Endothelial cell of umbilical vein (primary cell): ENCODE data around the gene HOXB3. TPM values are rescaled to one million over a fixed set of nuclear protein-coding genes. Genes with fewer than 3 reads are reported as not detected.
A peak's percentile ranks its signal among the peaks of the same experiment; 100 is the strongest.

Experiments
- Bru-seq: library from RNA; stranded (reverse); fragments of 400-500 nt; gene quantifications from one replicate; lab custom pipeline; 2021; lab: Mats Ljungman, UMichigan
- BruChase-seq, 2 experiments: library from RNA; stranded (reverse); fragments of 400-500 nt; gene quantifications; one replicate each; lab custom pipeline; 2021; lab: Mats Ljungman, UMichigan
- BruUV-seq: library from RNA; stranded (reverse); fragments of 400-500 nt; replicated peaks from 2 replicates; lab custom pipeline; 2021; lab: Mats Ljungman, UMichigan
- CTCF ChIA-PET: fragments of 300-600, 350-600 bp; sonication (Branson Sonifier 250); formaldehyde crosslinking; loops from one replicate; lab custom pipeline; 2021; ENCODE audit warnings: antibody characterized with exemption, inconsistent platforms; lab: Charles Lee
- POLR2A ChIA-PET: fragments of 300-600, 350-600 bp; sonication (Branson Sonifier 250); formaldehyde crosslinking; loops from one replicate; lab custom pipeline; 2021; ENCODE audit warnings: antibody characterized with exemption, inconsistent platforms; lab: Charles Lee
- DNase-seq: peaks from one replicate; pipeline ENCODE4 v3.0.0-alpha.2; 2011; ENCODE audit warnings: low read depth, low spot score
- FAIRE-seq: peaks from 2 replicates; lab custom pipeline; 2011; peaks lifted over from hg19 to GRCh38; lab: Jason Lieb, UNC
- H2AFZ ChIP-seq: 2 replicates; pipeline ENCODE4 v1.6.0; 2012; ENCODE audit warnings: low read depth, low read length, control low read depth, inconsistent platforms
- H3K27ac ChIP-seq: 2 replicates; pipeline ENCODE4 v1.5.1; 2011; ENCODE audit warnings: low read depth, mild to moderate bottlenecking, control low read depth, low read length, moderate library complexity; ENCODE audit not compliant: insufficient read depth
- H3K27me3 ChIP-seq, 2 experiments: 2 replicates each; pipeline versions ENCODE4 v1.6.0 to v1.6.1; 2011; ENCODE audit warnings: low read length in 2 of 2, mixed read lengths in 1 of 2; ENCODE audit not compliant: control insufficient read depth in 2 of 2, insufficient read depth in 2 of 2
- H3K36me3 ChIP-seq, 2 experiments: 2 replicates in 1 of 2; 3 replicates in 1 of 2; pipeline ENCODE4 v1.5.1; 2011; ENCODE audit warnings: low read length in 2 of 2, mild to moderate bottlenecking in 1 of 2, moderate library complexity in 1 of 2; ENCODE audit not compliant: control insufficient read depth in 2 of 2, insufficient read depth in 2 of 2; ENCODE audit errors: extremely low read depth in 1 of 2
- H3K4me1 ChIP-seq: 3 replicates; pipeline ENCODE4 v1.5.1; 2011; ENCODE audit warnings: mild to moderate bottlenecking, low read length; ENCODE audit not compliant: control insufficient read depth, insufficient read depth; ENCODE audit errors: extremely low read depth
- H3K4me2 ChIP-seq: 2 replicates; pipeline ENCODE4 v1.6.1; 2011; ENCODE audit warnings: low read length, control low read depth, mixed read lengths; ENCODE audit not compliant: insufficient read depth
- H3K4me3 ChIP-seq, 3 experiments: fragments of 200-600 bp in 1 of 3; sonication (generic), shearing (Covaris generic) in 1 of 3; replicated peaks in 1 of 3; 2 replicates each; pipeline ENCODE4 v1.5.1; 2011 to 2016; ENCODE audit warnings: control low read depth in 3 of 3, low read length in 3 of 3, mild to moderate bottlenecking in 2 of 3, inconsistent platforms in 1 of 3, low read depth in 1 of 3, moderate library complexity in 1 of 3; ENCODE audit not compliant: insufficient read depth in 1 of 3
- H3K79me2 ChIP-seq: 2 replicates; pipeline ENCODE4 v1.6.0; 2012; ENCODE audit warnings: low read length, inconsistent platforms; ENCODE audit not compliant: control insufficient read depth, insufficient read depth
- H3K9ac ChIP-seq: replicated peaks from 2 replicates; pipeline ENCODE3; 2011; ENCODE audit warnings: low read length, control low read depth; ENCODE audit not compliant: insufficient read depth; ENCODE audit errors: extremely low read depth
- H3K9me1 ChIP-seq: replicated peaks from 3 replicates; pipeline ENCODE4 v1.6.0; 2011; ENCODE audit warnings: mild to moderate bottlenecking, low read length; ENCODE audit not compliant: control insufficient read depth, insufficient read depth; ENCODE audit errors: extremely low read depth
- H3K9me3 ChIP-seq: replicated peaks from 2 replicates; pipeline ENCODE4 v1.5.1; 2012; ENCODE audit warnings: low read length, inconsistent platforms; ENCODE audit not compliant: control insufficient read depth, insufficient read depth
- H4K20me1 ChIP-seq: replicated peaks from 2 replicates; pipeline ENCODE3; 2011; ENCODE audit warnings: mild to moderate bottlenecking, low read length; ENCODE audit not compliant: control insufficient read depth, insufficient read depth; ENCODE audit errors: extremely low read depth
- CTCF ChIP-seq, 2 donors: IDR thresholded peaks; 1 replicate in 1 of 2; 2 replicates in 1 of 2; pipeline ENCODE4 v1.5.1; 2011; ENCODE audit warnings: low read length in 2 of 2, mild to moderate bottlenecking in 2 of 2, moderate library complexity in 2 of 2, control low read depth in 1 of 2, inconsistent platforms in 1 of 2, low read depth in 1 of 2; ENCODE audit not compliant: insufficient read depth in 1 of 2; ENCODE audit errors: extremely low read depth in 1 of 2
- dilution Hi-C: fragments of 300-500 bp; cut with MboI; formaldehyde crosslinking; loops from one replicate; pipeline ENCODE4 v1.15.0; 2019; ENCODE audit warnings: low sequenced_read_pairs; ENCODE audit not compliant: extremely low pct_ligation_motif_present
- intact Hi-C: fragments of 100-400 bp; cut with micrococcal nuclease; formaldehyde crosslinking; loops from one replicate; pipeline ENCODE4 v1.10.0; 2022
- long read RNA-seq: library from polyadenylated mRNA; stranded (forward); transcript quantifications from one replicate; pipeline ENCODE4 v2.0.0, GENCODE V29; 2021
- polyA minus RNA-seq, 3 experiments: library from RNA; depleted of rRNA, polyadenylated mRNA; stranded (reverse); fragments of >200 nt; gene quantifications; 1 replicate in 1 of 3; 2 replicates in 2 of 3; pipeline ENCODE4 v1.2.3, GENCODE V29; 2011
- polyA plus RNA-seq, 4 experiments: library from polyadenylated mRNA; depleted of rRNA in 3 of 4; stranded (reverse) in 3 of 4; unstranded in 1 of 4; fragments of >200 nt; gene quantifications; 2 replicates each; pipeline versions ENCODE4 v1.2.1 to v1.2.3, GENCODE V29; 2011 to 2012; ENCODE audit warnings: missing spikeins in 1 of 4
- total RNA-seq: library from RNA; stranded (reverse); gene quantifications from 2 replicates; pipeline ENCODE4 v1.2.3, GENCODE V29; 2021

The HOXB3 gene
- total RNA-seq (45.0 and 56.6 TPM in 2 replicates), polyA plus RNA-seq (29.6 and 33.0 TPM in 2 replicates), polyA minus RNA-seq (7.7 and 13.3 TPM in 2 replicates), Bru-seq, nascent RNA (percentile 80 among the genes with signal in this experiment), BruChase-seq, experiment 1, labeled RNA remaining after a 6-hour chase (percentile 88 among the genes with signal in this experiment), BruChase-seq, experiment 2, labeled RNA remaining after a 2-hour chase (percentile 92 among the genes with signal in this experiment)
- 7.9 and 11.6 TPM in 2 replicates for polyA plus RNA-seq (2011; cell fraction: cytosol; rRNA removed)
- 81.4 and 85.1 TPM in 2 replicates for polyA plus RNA-seq (2011; cell fraction: nucleus; rRNA removed)
- polyA plus RNA-seq (2012), result 19.0 and 19.8 TPM in 2 replicates
- 1.3 TPM for polyA minus RNA-seq (2011; cell fraction: cytosol; rRNA and poly(A)+ RNA removed)
- polyA minus RNA-seq (2011; cell fraction: nucleus; rRNA and poly(A)+ RNA removed), result 18.1 and 32.3 TPM in 2 replicates
- long read RNA-seq, full-length matches to known transcripts, result 2 of 23 reads
- long read RNA-seq, partial matches to known transcripts, result 0 of 23 reads
- long read RNA-seq, other reads (novel, unspliced or antisense), result 21 of 23 reads

- Histone ChIP-seq H3K9me1 (no peaks in the 10 kb centered on the region), H3K27me3 (no peaks in the 10 kb centered on the region), H2AFZ (no peak within 1 kb of the TSS), H3K4me1 (peaks cover 45% of the 10 kb centered on the region), H3K9me3 (no peaks in the 10 kb centered on the region), H3K27ac (no peak within 1 kb of the TSS), H3K9ac (no peak within 1 kb of the TSS), H3K79me2 (peaks cover 24% of the 10 kb centered on the region), H3K4me2 (no peak within 1 kb of the TSS), H3K36me3 (peaks cover 0 to 10% of the 10 kb centered on the region in 2 experiments), H3K4me3 (no peak within 1 kb of the TSS), H4K20me1 (no peaks in the 10 kb centered on the region)
- DNase-seq (no peak), FAIRE-seq (no peak)
- dilution Hi-C loops (no loop called here), intact Hi-C loops (no loop called here)
- ChIA-PET POLR2A (interaction anchor here (0.6 kb wide), 1 partner anchor 24 kb away, joined by 3 read pairs; no protein-coding TSS in a partner anchor), CTCF (interaction anchor here (0.9 to 1.6 kb wide), 4 partner anchors 12 to 374 kb away, joined by 3 to 5 read pairs (median 4); no protein-coding TSS in a partner anchor)
- BruUV-seq, result no TSS peak
- TF ChIP-seq CTCF (IDR thresholded peaks at IDR 0.05; ENCODE audit: extremely low read depth in 1 of 2, insufficient read depth in 1 of 2, low read depth in 1 of 2, low read length in 2 of 2), result no peak
These were observed at the start of gene HOXB3 for GRCh38 chr17:48589831-48590606. Gene HOXB3 (minus strand): TSS chr17:48590241. CDS start chr17:48552474, 37,767 bp downstream.
